Adrenal gland (tissue), 12 donors: Measurements from ENCODE around the gene FBXO33. TPM values are rescaled to one million over a fixed set of nuclear protein-coding genes. Genes with fewer than 3 reads are reported as not detected.

Experiments used
- DNase-seq, 7 donors: peaks; one replicate each; pipeline ENCODE4 v3.0.0-alpha.2; 2019 to 2020
- H3K27ac ChIP-seq, 5 donors: fragments of 200-600 bp; sonication (generic) in 4 of 5; 1 replicate in 3 of 5; 2 replicates in 2 of 5; pipeline versions ENCODE4 v1.5.1 to v1.8.0; 2016 to 2020; ENCODE audit warnings: mild to moderate bottlenecking in 1 of 5
- H3K27me3 ChIP-seq: fragments of 200-600 bp; 2 replicates; pipeline ENCODE4 v1.8.0; 2021
- H3K36me3 ChIP-seq, 2 donors: fragments of 200-600 bp; replicated peaks in 1 of 2; 1 replicate in 1 of 2; 2 replicates in 1 of 2; pipeline versions ENCODE4 v1.5.1 to v1.8.0; 2018 to 2022
- H3K4me1 ChIP-seq, 2 donors: fragments of 200-600 bp; replicated peaks in 1 of 2; 1 replicate in 1 of 2; 2 replicates in 1 of 2; pipeline versions ENCODE4 v1.5.1 to v1.8.0; 2018 to 2021
- H3K4me3 ChIP-seq, 4 donors: fragments of 200-600 bp; sonication (generic) in 3 of 4; one replicate each; pipeline ENCODE4 v1.5.1; 2016 to 2018
- H3K9me3 ChIP-seq, 3 donors: fragments of 200-600 bp; sonication (generic) in 1 of 3; replicated peaks in 1 of 3; 1 replicate in 2 of 3; 2 replicates in 1 of 3; pipeline versions ENCODE4 v1.5.1 to v1.8.0; 2016 to 2021
- POLR2A ChIP-seq, 2 donors: fragments of 450-650 bp; IDR thresholded peaks; one replicate each; pipeline ENCODE4 v1.6.1; 2017; ENCODE audit warnings: antibody characterized with exemption in 2 of 2, mild to moderate bottlenecking in 2 of 2, moderate library complexity in 1 of 2
- WGBS, 4 donors: extraction: QIAGEN DNeasy Blood & Tissue Kit in 2 of 4; methylation state at CpG; one replicate each; pipeline versions ENCODE4 v1.1.5 to v1.1.7; 2013 to 2017; 5-methylcytosine and 5-hydroxymethylcytosine counted together
- intact Hi-C, 2 donors: fragments of 100-400 bp; cut with DNase I; formaldehyde crosslinking; loops; one replicate each; pipeline versions ENCODE4 v1.14.1 to v1.15.0; 2022 to 2023
- polyA plus RNA-seq, 3 donors: library from polyadenylated mRNA; stranded (reverse); fragments of 200-250 nt in 2 of 3; fragments of 350-450 nt in 1 of 3; fragmentation: Illumina TruSeq in 1 of 3; extraction: RNeasy Lipid Tissue Mini Kit (QIAGEN cat#74804) in 1 of 3; gene quantifications; one replicate each; pipeline ENCODE4 v1.2.3, GENCODE V29; 2013 to 2014
- total RNA-seq, 9 donors: library from RNA; depleted of rRNA in 4 of 9; stranded (reverse); fragments of >200 nt in 4 of 9; fragments of 120-200 nt in 1 of 9; fragmentation: NEBNext Ultra II Directional in 1 of 9; extraction: Animal tissue kit (Norgen Biotek cat#: 25700) in 1 of 9; gene quantifications; one replicate each; pipeline versions ENCODE4 v1.1.0 to v1.2.4, GENCODE V29; 2013 to 2023
- TF ChIP-seq, protein P1 (sequence below), 6 experiments: fragments of 450-650 bp in 4 of 6; fragments of 200-600 bp in 2 of 6; sonication (generic) in 1 of 6; IDR thresholded peaks; 1 replicate in 5 of 6; 2 replicates in 1 of 6; pipeline versions ENCODE4 v1.5.1 to v1.8.0; 2016 to 2021; ENCODE audit warnings: antibody characterized with exemption in 6 of 6, mild to moderate bottlenecking in 2 of 6, moderate library complexity in 1 of 6
- donor health status: healthy with polysubstance abuse.
- donor health status: Bipolar disorder and iron deficiency.
- donor health status: DM: yes; HTN: yes; CAD: no.
- donor health status: DM: no; HTN: no; CAD: no.
- donor health status: DM: no; HTN: no; CAD: no.
- donor health status: DM: yes; HTN: yes; CAD: no.

Gene FBXO33
- total and polyA plus RNA-seq, 12 donors: 6.0 to 23.2 (median 17.8) TPM

DNA sequence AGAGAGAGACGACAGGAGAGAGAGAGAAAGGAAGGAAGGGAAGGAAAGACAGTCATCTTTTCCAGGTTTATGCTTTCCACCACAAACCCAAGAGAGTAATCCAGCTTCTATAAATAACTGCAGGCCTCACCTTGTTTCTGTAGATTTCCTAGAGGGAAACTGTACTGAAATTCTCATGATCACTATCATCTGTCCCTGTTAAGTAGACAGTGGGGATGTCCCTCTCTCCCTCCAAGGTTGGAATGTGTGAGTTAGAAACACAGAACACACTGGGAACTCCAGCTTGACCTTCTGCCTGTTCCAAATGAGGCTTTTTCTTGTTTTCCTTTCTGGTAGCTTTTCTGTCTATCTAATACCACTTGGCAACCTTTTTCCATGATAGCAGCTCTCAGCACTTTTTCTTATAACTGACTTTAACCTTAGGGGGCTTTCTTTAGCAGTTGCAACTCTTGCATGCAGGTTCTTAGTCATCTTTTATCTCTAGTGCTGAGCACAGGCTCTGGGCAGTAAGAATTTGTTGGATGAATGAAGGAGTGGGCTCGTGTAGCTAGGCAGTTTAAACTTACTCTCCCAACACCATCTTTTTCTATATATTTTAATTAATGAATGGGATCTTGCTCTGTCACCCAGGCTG, 22.8 kb upstream of the FBXO33 start:
- intact Hi-C loops: no loop called here
- 34 to 58% (median 46%) methylated on average over 2 of the region's 2 CpGs for WGBS, 4 donors
- DNase-seq: no peak
- no peak overlapping the region for H3K4me3 ChIP-seq
- no peaks in the 10 kb centered on the region for H3K4me1 ChIP-seq
- no peak for TF ChIP-seq POLR2A (IDR thresholded peaks at IDR 0.05)
- TF ChIP-seq, protein P1, sequence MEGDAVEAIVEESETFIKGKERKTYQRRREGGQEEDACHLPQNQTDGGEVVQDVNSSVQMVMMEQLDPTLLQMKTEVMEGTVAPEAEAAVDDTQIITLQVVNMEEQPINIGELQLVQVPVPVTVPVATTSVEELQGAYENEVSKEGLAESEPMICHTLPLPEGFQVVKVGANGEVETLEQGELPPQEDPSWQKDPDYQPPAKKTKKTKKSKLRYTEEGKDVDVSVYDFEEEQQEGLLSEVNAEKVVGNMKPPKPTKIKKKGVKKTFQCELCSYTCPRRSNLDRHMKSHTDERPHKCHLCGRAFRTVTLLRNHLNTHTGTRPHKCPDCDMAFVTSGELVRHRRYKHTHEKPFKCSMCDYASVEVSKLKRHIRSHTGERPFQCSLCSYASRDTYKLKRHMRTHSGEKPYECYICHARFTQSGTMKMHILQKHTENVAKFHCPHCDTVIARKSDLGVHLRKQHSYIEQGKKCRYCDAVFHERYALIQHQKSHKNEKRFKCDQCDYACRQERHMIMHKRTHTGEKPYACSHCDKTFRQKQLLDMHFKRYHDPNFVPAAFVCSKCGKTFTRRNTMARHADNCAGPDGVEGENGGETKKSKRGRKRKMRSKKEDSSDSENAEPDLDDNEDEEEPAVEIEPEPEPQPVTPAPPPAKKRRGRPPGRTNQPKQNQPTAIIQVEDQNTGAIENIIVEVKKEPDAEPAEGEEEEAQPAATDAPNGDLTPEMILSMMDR (IDR thresholded peaks at IDR 0.05): no peak
- no peak overlapping the region for H3K27ac ChIP-seq
- H3K27me3 ChIP-seq: no peaks in the 10 kb centered on the region
- H3K36me3 ChIP-seq: no peaks in the 10 kb centered on the region
- no peaks in the 10 kb centered on the region for H3K9me3 ChIP-seq

DNA sequence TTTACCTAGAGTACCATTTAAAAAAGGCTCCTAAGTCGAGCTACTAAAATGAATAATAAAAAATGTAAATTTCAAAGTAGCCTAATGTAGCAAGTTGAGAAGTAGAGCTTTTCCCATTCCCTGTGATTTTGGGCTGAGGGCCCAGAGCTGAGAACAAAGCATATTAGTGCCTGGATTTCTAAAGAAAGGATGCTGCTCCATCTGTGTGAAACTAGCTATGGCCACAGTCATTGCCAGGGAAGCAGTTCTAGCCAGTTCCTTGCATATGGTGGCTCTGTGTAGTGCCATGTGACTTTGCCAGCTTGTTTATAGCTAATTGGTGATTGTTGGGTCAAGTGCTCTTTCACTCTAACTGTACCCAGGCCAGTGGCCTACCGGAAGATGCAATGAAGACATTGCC, 20.4 kb upstream of the FBXO33 start:
- WGBS, 4 donors: 90 to 99% (median 94%) methylated on average over 2 of the region's 2 CpGs
- Histone ChIP-seq H3K27ac (no peak overlapping the region), H3K27me3 (no peaks in the 10 kb centered on the region), H3K9me3 (no peaks in the 10 kb centered on the region), H3K4me1 (no peaks in the 10 kb centered on the region), H3K36me3 (no peaks in the 10 kb centered on the region), H3K4me3 (no peak overlapping the region)
- no peak for DNase-seq
- intact Hi-C loops: no loop called here
- TF ChIP-seq POLR2A (IDR thresholded peaks at IDR 0.05): no peak
- TF ChIP-seq, protein P1 (IDR thresholded peaks at IDR 0.05): no peak

DNA sequence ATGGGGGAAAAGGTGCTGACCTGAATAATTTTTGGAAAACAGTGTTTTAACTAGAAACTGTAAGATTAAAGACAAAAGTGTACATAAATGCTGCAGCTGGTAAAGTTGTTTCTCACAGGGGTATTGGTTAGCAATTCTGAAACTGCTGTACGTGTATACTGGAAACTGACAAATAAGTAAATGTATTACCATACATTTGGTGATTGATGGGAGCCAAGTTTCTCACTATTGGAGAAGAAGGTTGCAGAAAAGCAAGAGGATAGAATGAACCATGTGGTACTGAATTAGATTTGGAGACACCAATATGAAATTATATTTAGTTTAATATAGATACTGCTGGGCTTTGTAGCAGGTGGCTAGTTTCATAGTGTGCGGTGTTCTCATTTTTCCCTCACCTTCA, 19.6 kb upstream of the FBXO33 start:
- Histone ChIP-seq H3K27me3 (no peaks in the 10 kb centered on the region), H3K4me3 (no peak overlapping the region), H3K4me1 (no peaks in the 10 kb centered on the region), H3K27ac (no peak overlapping the region), H3K36me3 (no peaks in the 10 kb centered on the region), H3K9me3 (no peaks in the 10 kb centered on the region)
- WGBS, 4 donors: 92 to 98% (median 93%) methylated on average over 2 of the region's 2 CpGs
- no peak for DNase-seq
- intact Hi-C loops: no loop called here
- no peak for TF ChIP-seq POLR2A (IDR thresholded peaks at IDR 0.05)
- TF ChIP-seq, protein P1 (IDR thresholded peaks at IDR 0.05): no peak

- H3K9me3 ChIP-seq: no peaks in the 10 kb centered on the region
- WGBS, 4 donors: 87 to 94% (median 88%) methylated on average over 4 of the region's 4 CpGs
- no peaks in the 10 kb centered on the region for H3K36me3 ChIP-seq
- intact Hi-C loops: no loop called here
- H3K27me3 ChIP-seq: no peaks in the 10 kb centered on the region
- TF ChIP-seq, protein P1 (IDR thresholded peaks at IDR 0.05): no peak
- TF ChIP-seq POLR2A (IDR thresholded peaks at IDR 0.05): no peak
- H3K4me3 ChIP-seq: no peak overlapping the region
- no peak overlapping the region for H3K27ac ChIP-seq
- DNase-seq: no peak
- H3K4me1 ChIP-seq: no peaks in the 10 kb centered on the region
Observed at GRCh38 chr14:39447175-39447661, 15.0 kb upstream of the FBXO33 start.
